Panc1 (cell line): ENCODE measurements around the gene CHRDL1.

ENCODE experiments used
- CTCF ChIP-seq: fragments of 450-650 bp; IDR thresholded peaks from 2 replicates; pipeline ENCODE4 v1.5.1; 2017; ENCODE audit warnings: mild to moderate bottlenecking
- POLR2AphosphoS5 ChIP-seq: IDR thresholded peaks from 2 replicates; pipeline ENCODE4 v1.6.1; 2012; ENCODE audit warnings: mild to moderate bottlenecking, low read depth, low read length, moderate library complexity
- SIN3A ChIP-seq: IDR thresholded peaks from 2 replicates; pipeline ENCODE4 v1.6.1; 2012; ENCODE audit warnings: low read depth, mild to moderate bottlenecking, low read length, moderate library complexity, borderline replicate concordance; ENCODE audit not compliant: insufficient read depth

DNA sequence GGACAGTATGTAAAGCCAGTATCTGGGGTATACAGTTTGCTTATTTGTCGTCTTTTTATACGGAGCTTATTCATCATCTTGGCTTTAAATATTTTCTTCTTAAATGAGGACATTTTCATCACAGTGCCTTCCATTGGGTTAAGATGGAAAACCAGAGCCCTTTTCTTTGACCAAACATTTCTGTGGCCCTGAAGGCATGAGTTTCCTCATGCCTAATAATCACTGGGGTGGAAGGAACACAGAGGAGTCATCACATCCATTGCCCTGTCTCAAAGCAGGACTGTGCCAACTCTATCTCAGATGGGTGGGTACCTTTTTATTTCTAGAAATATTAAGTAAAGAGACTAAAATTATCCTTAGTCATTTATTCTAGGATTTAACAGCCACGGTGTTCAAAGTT lies 40.0 kb downstream of the CHRDL1 start:
- TF ChIP-seq CTCF = no peak
- no peak for TF ChIP-seq POLR2AphosphoS5
- no peak for TF ChIP-seq SIN3A
